NCI-H187 (cell line): ENCODE data around the gene PRKN.

Source experiments
- DNase-seq, 2 experiments: peaks; one replicate each; lab custom pipeline; 2025; lab: John Stamatoyannopoulos, UW

The PRKN gene

GRCh38 chr6:162727322-162728182 is at the start of gene PRKN, which contains the start of gene PACRG:
Gene PRKN, minus strand, starts transcription at chr6:162727766.
Gene PACRG, plus strand, starts transcription at chr6:162727974.
- no peak for DNase-seq

- no peak for DNase-seq
These were observed 49.5 kb upstream of the PRKN start for GRCh38 chr6:162777091-162777490.

GRCh38 chr6:162773996-162774395 is 46.4 kb upstream of the PRKN start:
- DNase-seq, result no peak

- no peak for DNase-seq
These were observed 44.9 kb upstream of the PRKN start for GRCh38 chr6:162772466-162772865.

GRCh38 chr6:162770955-162771354 is 43.4 kb upstream of the PRKN start:
- DNase-seq, result no peak

- no peak for DNase-seq
These were observed 42.6 kb upstream of the PRKN start for GRCh38 chr6:162770136-162770535.

- DNase-seq, result no peak
These were observed 26.2 kb upstream of the PRKN start for GRCh38 chr6:162753775-162754174.

GRCh38 chr6:162751211-162751859 is 23.8 kb upstream of the PRKN start:
- no peak for DNase-seq

GRCh38 chr6:162750776-162751175 is 23.2 kb upstream of the PRKN start:
- DNase-seq, result no peak

- DNase-seq, result no peak
These were observed 9.4 kb upstream of the PRKN start for GRCh38 chr6:162736961-162737360.

GRCh38 chr6:162733489-162733888 is 5.9 kb upstream of the PRKN start:
- DNase-seq, result no peak

- DNase-seq, result no peak
These were observed 2.9 kb upstream of the PRKN start for GRCh38 chr6:162730502-162730901.

- DNase-seq, result no peak
These were observed 1.1 kb upstream of the PRKN start for GRCh38 chr6:162728706-162729105.

GRCh38 chr6:162728197-162728596 is 631 bp upstream of the PRKN start:
- DNase-seq, result no peak

GRCh38 chr6:162726947-162727321 is 632 bp downstream of the PRKN start:
- no peak for DNase-seq

- no peak for DNase-seq
These were observed 4.9 kb downstream of the PRKN start for GRCh38 chr6:162722633-162723032.

- DNase-seq, result no peak
These were observed 5.3 kb downstream of the PRKN start for GRCh38 chr6:162722226-162722625.

GRCh38 chr6:162721404-162721687 is 6.2 kb downstream of the PRKN start:
- no peak for DNase-seq

GRCh38 chr6:162719528-162719927 is 8.0 kb downstream of the PRKN start:
- DNase-seq, result no peak

- no peak for DNase-seq
These were observed 12.0 kb downstream of the PRKN start for GRCh38 chr6:162715601-162716000.

- no peak for DNase-seq
These were observed 13.4 kb downstream of the PRKN start for GRCh38 chr6:162713974-162714780.

GRCh38 chr6:162712694-162713093 is 14.9 kb downstream of the PRKN start:
- no peak for DNase-seq

GRCh38 chr6:162711376-162711775 is 16.2 kb downstream of the PRKN start:
- no peak for DNase-seq
